Karpas-422 (cell line): ENCODE results near the gene BCKDK. TPM values are rescaled to one million over a fixed set of nuclear protein-coding genes. Genes with fewer than 3 reads are reported as not detected.

Source experiments
- DNase-seq: peaks from one replicate; pipeline ENCODE4 v3.0.0-alpha.2; 2015
- H2AFZ ChIP-seq: fragments of 200-600 bp; sonication (generic); 2 replicates; pipeline ENCODE4 v1.6.1; 2014; ENCODE audit warnings: antibody characterized with exemption, low read length, mixed read lengths
- H3K27ac ChIP-seq: fragments of 200-600 bp; sonication (generic); 2 replicates; pipeline ENCODE4 v1.5.1; 2014; ENCODE audit warnings: mild to moderate bottlenecking, low read length, moderate library complexity
- H3K27me3 ChIP-seq: fragments of 200-600 bp; sonication (generic); 2 replicates; pipeline ENCODE4 v1.6.1; 2014; ENCODE audit warnings: low read length, mixed read lengths
- H3K36me3 ChIP-seq: fragments of 200-600 bp; sonication (generic); 2 replicates; pipeline ENCODE4 v1.6.1; 2014; ENCODE audit warnings: low read length, mixed read lengths; ENCODE audit not compliant: insufficient read depth
- H3K4me1 ChIP-seq: fragments of 200-600 bp; sonication (generic); 2 replicates; pipeline ENCODE4 v1.6.1; 2014; ENCODE audit warnings: mild to moderate bottlenecking, low read length, mixed read lengths
- H3K4me2 ChIP-seq: fragments of 200-600 bp; sonication (generic); 2 replicates; pipeline ENCODE4 v1.6.1; 2014; ENCODE audit warnings: low read length, low read depth, mild to moderate bottlenecking; ENCODE audit not compliant: poor library complexity, severe bottlenecking
- H3K4me3 ChIP-seq: fragments of 200-600 bp; sonication (generic); 2 replicates; pipeline ENCODE4 v1.5.1; 2014; ENCODE audit warnings: mild to moderate bottlenecking, antibody characterized with exemption, low read length, mixed read lengths
- H3K79me2 ChIP-seq: fragments of 200-600 bp; sonication (generic); 2 replicates; pipeline ENCODE4 v1.6.1; 2014; ENCODE audit warnings: mild to moderate bottlenecking, low read length, mixed read lengths
- H3K9ac ChIP-seq: fragments of 200-600 bp; sonication (generic); 2 replicates; pipeline ENCODE4 v1.6.0; 2014; ENCODE audit warnings: low read length
- H3K9me2 ChIP-seq: fragments of 200-600 bp; sonication (generic), shearing (Covaris generic); replicated peaks from 2 replicates; pipeline ENCODE4 v1.6.0; 2014; ENCODE audit warnings: mild to moderate bottlenecking, low read length, moderate library complexity; ENCODE audit not compliant: insufficient read depth
- H3K9me3 ChIP-seq: fragments of 300-700, 200-600 bp; sonication (generic); 2 replicates; pipeline ENCODE4 v1.6.1; 2014; ENCODE audit warnings: low read length, mixed read lengths
- H4K20me1 ChIP-seq: fragments of 200-600 bp; sonication (generic); 2 replicates; pipeline ENCODE4 v1.6.1; 2014; ENCODE audit warnings: mild to moderate bottlenecking, antibody characterized with exemption, low read length, low read depth; ENCODE audit not compliant: insufficient read depth
- total RNA-seq: library from RNA; depleted of rRNA; stranded (reverse); fragments of >200 nt; shearing (Covaris generic); gene quantifications from 2 replicates; pipeline ENCODE4 v1.2.3, GENCODE V29; 2014; ENCODE audit warnings: low replicate concordance

The BCKDK gene
- total RNA-seq, 1 experiment from 2014 or later = 28.4 TPM

DNA sequence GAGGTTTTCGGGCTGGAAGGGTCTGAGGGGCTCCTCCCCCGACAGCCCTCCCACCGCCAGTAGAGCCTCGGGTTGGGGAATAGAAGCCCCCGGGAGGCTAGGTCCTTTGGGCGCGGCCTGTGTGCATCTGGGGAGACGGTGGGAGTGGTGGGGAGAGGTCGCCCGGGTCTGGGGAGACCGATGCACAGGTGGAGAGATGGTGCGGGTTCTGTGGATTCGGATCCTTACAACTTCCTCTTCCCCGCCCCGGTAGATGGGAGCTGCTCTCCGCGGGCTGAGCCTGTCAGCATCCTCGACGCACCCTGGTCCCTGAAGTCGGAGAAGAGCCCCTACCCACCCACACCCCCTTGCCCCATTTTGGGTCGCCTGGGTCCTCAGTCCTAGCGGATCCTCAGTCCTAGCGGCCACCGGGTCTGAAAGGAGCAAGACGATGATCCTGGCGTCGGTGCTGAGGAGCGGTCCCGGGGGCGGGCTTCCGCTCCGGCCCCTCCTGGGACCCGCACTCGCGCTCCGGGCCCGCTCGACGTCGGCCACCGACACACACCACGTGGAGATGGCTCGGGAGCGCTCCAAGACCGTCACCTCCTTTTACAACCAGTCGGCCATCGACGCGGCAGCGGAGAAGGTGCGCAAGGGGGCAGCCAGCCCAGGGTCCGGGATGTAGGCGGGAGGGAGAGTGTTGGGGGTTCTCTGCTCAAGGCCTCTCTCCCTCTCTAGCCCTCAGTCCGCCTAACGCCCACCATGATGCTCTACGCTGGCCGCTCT is 790 bp downstream of the BCKDK start:
- no peaks in the 10 kb centered on the region for H4K20me1 ChIP-seq
- no peaks in the 10 kb centered on the region for H3K27me3 ChIP-seq
- peak overlapping the region; percentile 79 for H3K4me2 ChIP-seq
- peak overlapping the region; percentile 96 for H3K9ac ChIP-seq
- peaks cover 20% of the 10 kb centered on the region for H3K4me1 ChIP-seq
- no peaks in the 10 kb centered on the region; the same call in none of the 2 replicates for H3K36me3 ChIP-seq
- H2AFZ ChIP-seq = peak overlapping the region; percentile 22; the same call in 1 of the 2 replicates
- peak; percentile 40 for DNase-seq
- peak overlapping the region; percentile 92 for H3K4me3 ChIP-seq
- H3K79me2 ChIP-seq = peaks cover 18% of the 10 kb centered on the region
- no peaks in the 10 kb centered on the region for H3K9me2 ChIP-seq
- 0 out of 2 replicates have a peak overlapping the region, but pooled peaks have one; percentile 25 for H3K27ac ChIP-seq
- H3K9me3 ChIP-seq = no peaks in the 10 kb centered on the region

DNA sequence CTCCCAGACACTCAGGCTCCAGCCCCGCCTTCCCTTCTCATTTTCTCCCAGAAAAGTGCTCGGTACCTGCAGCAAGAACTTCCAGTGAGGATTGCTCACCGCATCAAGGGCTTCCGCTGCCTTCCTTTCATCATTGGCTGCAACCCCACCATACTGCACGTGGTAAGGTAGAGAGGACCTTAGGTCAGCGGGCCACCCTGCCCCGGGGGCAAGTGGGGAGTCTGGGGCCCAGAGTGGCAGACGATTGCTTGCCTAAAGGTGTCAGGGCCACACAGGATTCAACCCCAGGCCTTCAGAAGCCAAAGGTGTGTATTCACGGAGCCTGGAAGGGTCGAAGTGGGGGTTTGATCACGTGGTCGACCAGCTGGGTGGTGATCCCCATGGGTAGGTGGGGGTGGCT is 1.4 kb downstream of the BCKDK start:
- H3K9ac ChIP-seq = no peak overlapping the region
- peak overlapping the region; percentile 79 for H3K4me2 ChIP-seq
- no peak overlapping the region for H2AFZ ChIP-seq

DNA sequence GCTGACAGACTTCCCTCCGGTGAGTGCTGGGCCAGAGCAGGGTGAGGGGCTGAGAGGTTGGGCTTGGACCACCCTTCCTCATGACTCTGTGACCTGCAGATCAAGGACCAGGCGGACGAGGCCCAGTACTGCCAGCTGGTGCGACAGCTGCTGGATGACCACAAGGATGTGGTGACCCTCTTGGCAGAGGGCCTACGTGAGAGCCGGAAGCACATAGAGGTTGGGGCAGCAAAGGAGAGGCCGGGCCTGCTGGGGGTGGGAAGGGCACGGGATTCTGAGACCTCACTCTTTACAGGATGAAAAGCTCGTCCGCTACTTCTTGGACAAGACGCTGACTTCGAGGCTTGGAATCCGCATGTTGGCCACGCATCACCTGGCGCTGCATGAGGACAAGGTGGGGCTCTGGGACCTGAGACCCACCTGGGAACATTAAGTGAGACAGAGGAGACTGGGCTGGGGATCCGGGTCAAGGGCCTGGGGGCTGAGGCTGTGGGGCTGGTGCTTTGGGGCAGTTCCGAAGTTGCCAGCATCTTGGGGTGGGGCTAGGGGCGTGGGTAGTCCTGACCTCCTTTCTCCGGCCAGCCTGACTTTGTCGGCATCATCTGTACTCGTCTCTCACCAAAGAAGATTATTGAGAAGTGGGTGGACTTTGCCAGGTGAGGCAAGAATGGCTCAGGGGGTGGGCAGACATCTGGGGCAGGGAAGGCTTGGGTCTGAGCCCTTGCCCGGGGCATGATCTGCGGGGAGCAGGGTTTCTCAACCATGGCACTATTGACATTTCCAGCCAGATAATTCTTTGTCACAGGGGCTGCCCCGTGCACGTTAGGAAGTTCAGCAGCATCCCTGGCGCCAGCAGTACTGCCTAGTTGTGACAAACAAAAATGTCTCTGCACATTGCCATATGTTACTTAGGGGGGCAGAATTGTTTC is 2.2 kb downstream of the BCKDK start:
- H3K36me3 ChIP-seq = no peaks in the 10 kb centered on the region; the same call in none of the 2 replicates
- H3K27me3 ChIP-seq = no peaks in the 10 kb centered on the region
- no peak overlapping the region for H3K9ac ChIP-seq
- H3K4me3 ChIP-seq = no peak overlapping the region
- no peak overlapping the region for H2AFZ ChIP-seq
- no peaks in the 10 kb centered on the region for H4K20me1 ChIP-seq
- no peak for DNase-seq
- H3K4me2 ChIP-seq = no peak overlapping the region
- no peaks in the 10 kb centered on the region for H3K9me2 ChIP-seq
- H3K4me1 ChIP-seq = peaks cover 20% of the 10 kb centered on the region
- no peak overlapping the region for H3K27ac ChIP-seq
- peaks cover 18% of the 10 kb centered on the region for H3K79me2 ChIP-seq
- no peaks in the 10 kb centered on the region for H3K9me3 ChIP-seq

More for the DNA sequence above, 1.4 kb downstream of the BCKDK start:
- H3K4me3 ChIP-seq = peak overlapping the region; percentile 92; the same call in 1 of the 2 replicates
- H4K20me1 ChIP-seq = no peaks in the 10 kb centered on the region
- peaks cover 20% of the 10 kb centered on the region for H3K4me1 ChIP-seq
- no peak overlapping the region for H3K27ac ChIP-seq
- DNase-seq = no peak
- no peaks in the 10 kb centered on the region; the same call in none of the 2 replicates for H3K36me3 ChIP-seq
- H3K9me2 ChIP-seq = no peaks in the 10 kb centered on the region
- peaks cover 18% of the 10 kb centered on the region for H3K79me2 ChIP-seq
- no peaks in the 10 kb centered on the region for H3K9me3 ChIP-seq
- no peaks in the 10 kb centered on the region for H3K27me3 ChIP-seq

DNA sequence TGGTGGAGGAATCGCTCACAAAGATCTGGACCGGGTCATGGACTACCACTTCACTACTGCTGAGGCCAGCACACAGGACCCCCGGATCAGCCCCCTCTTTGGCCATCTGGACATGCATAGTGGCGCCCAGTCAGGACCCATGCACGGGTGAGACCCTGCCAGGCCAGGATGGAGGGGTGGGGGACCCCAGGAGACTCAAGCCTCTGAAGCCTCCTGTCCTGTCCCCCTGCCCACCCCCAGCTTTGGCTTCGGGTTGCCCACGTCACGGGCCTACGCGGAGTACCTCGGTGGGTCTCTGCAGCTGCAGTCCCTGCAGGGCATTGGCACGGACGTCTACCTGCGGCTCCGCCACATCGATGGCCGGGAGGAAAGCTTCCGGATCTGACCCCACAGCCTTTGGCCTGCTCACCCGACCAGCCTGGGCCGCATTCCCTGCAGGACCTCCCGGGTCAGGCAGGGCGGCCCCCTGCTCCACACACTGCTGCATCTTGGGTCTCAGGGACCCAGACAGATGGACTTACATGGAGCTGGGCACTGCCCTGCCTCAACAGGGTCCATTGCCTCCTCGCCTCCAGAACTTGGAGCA is 3.8 kb downstream of the BCKDK start:
- peaks cover 24% of the 10 kb centered on the region for H3K79me2 ChIP-seq
- DNase-seq = no peak
- H3K9ac ChIP-seq = no peak overlapping the region
- no peaks in the 10 kb centered on the region for H4K20me1 ChIP-seq
- H3K27ac ChIP-seq = no peak overlapping the region
- H3K9me3 ChIP-seq = no peaks in the 10 kb centered on the region
- H3K4me3 ChIP-seq = no peak overlapping the region
- H2AFZ ChIP-seq = no peak overlapping the region
- H3K9me2 ChIP-seq = no peaks in the 10 kb centered on the region
- H3K36me3 ChIP-seq = no peaks in the 10 kb centered on the region; the same call in none of the 2 replicates
- no peaks in the 10 kb centered on the region for H3K27me3 ChIP-seq
- H3K4me1 ChIP-seq = peaks cover 18% of the 10 kb centered on the region
- H3K4me2 ChIP-seq = no peak overlapping the region

DNA sequence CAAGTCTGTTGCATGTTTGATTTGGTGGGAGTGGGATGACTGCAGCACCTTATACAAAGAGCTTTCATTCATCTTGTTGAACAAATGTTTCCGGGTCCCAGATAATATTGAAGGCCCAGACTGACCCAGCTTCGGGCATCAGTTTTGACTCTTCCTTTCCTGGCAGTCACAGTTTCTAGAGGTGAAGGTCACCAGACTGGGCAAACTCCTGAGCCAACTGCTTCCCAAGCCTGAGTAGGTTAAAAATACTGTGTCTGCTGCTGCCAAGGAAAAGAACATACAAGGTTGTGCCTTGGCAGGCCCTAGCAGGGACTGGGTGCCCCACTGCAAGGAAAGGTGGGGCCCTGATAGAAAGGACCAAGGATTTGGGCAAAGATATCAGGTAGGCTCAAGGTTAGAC is 4.5 kb downstream of the BCKDK start:
- Histone ChIP-seq H3K4me3 (no peak overlapping the region), H2AFZ (no peak overlapping the region), H3K27me3 (no peaks in the 10 kb centered on the region), H3K9me3 (no peaks in the 10 kb centered on the region), H3K36me3 (no peaks in the 10 kb centered on the region; the same call in none of the 2 replicates), H3K79me2 (peaks cover 24% of the 10 kb centered on the region), H3K4me2 (no peak overlapping the region), H3K9me2 (no peaks in the 10 kb centered on the region), H3K4me1 (peaks cover 13% of the 10 kb centered on the region), H4K20me1 (no peaks in the 10 kb centered on the region), H3K9ac (no peak overlapping the region), H3K27ac (no peak overlapping the region)
- no peak for DNase-seq

DNA sequence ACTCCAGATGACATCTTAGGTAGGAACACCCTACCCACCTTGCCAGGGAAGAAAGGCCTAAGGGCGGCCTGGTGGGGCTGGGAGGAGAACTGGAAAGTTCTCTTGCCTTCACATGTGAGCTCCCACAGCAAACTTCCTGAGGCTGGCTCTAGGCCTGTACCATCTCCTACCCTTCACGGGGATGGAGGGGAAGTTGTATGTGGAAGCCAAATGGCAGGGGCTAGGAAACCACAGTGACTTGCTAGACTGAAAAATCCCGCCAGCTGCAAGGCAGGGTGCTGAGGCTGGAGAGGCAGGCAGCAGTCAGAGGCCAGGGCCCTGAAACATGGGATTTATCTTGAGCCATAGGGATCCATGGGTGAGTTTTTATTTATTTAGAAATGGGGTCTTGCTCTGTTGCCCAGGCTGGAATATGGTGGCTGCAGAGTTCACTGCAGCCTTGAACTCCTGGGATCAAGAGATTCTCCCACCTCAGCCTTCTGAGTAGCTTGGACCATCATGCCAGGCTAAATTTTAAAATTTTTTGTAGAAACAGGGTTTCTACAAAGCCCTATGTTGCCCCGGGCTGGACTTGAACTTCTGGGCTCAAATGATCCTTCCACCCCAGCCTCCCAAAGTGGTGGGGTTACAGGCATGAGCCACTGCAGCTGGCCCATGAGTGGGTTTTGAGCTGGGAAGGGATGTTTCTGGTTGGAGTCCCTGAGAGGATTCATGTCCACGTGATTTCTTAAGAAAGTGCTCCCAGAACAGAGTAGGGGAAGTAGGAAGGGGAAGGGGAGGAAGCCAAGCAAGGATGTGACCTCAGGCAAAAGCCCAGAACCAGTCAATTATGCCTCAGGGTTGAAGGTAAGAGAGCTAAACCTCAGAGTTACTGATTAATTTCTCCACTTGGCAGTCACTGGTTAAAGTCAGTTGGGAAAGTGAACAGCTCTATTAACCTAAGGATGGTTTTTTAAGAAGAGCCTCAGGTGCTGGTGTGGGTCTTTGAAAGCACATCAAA is 5.2 kb downstream of the BCKDK start:
- Histone ChIP-seq H3K27ac (no peak overlapping the region), H4K20me1 (no peaks in the 10 kb centered on the region), H3K4me2 (no peak overlapping the region), H3K4me3 (no peak overlapping the region), H3K4me1 (peaks cover 13% of the 10 kb centered on the region), H3K79me2 (peaks cover 28% of the 10 kb centered on the region), H2AFZ (no peak overlapping the region), H3K9me2 (no peaks in the 10 kb centered on the region), H3K36me3 (no peaks in the 10 kb centered on the region; the same call in none of the 2 replicates), H3K27me3 (no peaks in the 10 kb centered on the region), H3K9me3 (no peaks in the 10 kb centered on the region), H3K9ac (no peak overlapping the region)
- DNase-seq = no peak

DNA sequence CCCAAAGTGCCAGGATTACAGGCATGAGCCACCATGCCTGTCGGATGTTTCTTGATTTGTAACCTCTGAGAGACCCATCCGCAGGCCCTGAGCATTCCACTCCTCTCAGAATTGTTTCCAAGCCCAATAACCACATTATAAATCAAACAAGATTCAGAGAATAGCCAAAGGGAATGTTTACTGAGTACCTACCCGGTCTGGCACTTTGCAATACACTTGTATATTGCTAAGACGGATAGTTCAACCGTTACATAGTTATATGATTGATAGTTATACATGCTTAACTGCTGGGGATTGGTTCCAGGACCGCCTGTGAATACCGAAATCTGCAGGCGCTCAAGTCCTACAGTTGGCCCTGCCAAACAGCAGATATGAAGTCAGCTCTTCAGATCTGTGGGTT is 6.3 kb downstream of the BCKDK start:
- no peaks in the 10 kb centered on the region for H3K9me2 ChIP-seq
- no peaks in the 10 kb centered on the region; the same call in none of the 2 replicates for H3K36me3 ChIP-seq
- no peak overlapping the region for H3K27ac ChIP-seq
- H3K4me2 ChIP-seq = no peak overlapping the region
- DNase-seq = no peak
- no peaks in the 10 kb centered on the region for H3K9me3 ChIP-seq
- H3K4me1 ChIP-seq = peaks cover 12% of the 10 kb centered on the region
- no peaks in the 10 kb centered on the region for H3K27me3 ChIP-seq
- H2AFZ ChIP-seq = no peak overlapping the region
- H4K20me1 ChIP-seq = no peaks in the 10 kb centered on the region
- peaks cover 27% of the 10 kb centered on the region for H3K79me2 ChIP-seq
- H3K9ac ChIP-seq = no peak overlapping the region
- H3K4me3 ChIP-seq = no peak overlapping the region
